SW480 (cell line): ENCODE data around the gene GPR153.
A peak's percentile ranks its signal among the peaks of the same experiment; 100 is the strongest.
"Not testable (repeated sequence)": the region's sequence is repeated elsewhere in the genome, so short reads cannot be mapped to it uniquely, and the experiment has no call there.

Experiments
- DNase-seq: peaks from one replicate; pipeline ENCODE4 v3.0.0-alpha.2; 2016; ENCODE audit warnings: low spot score

The GPR153 gene

GRCh38 chr1:6260961-6261614 is at the start of gene GPR153:
GPR153 (minus strand) TSS chr1:6261098; CDS start chr1:6254905, 6,193 bp downstream.
- DNase-seq = peak; percentile 49

GRCh38 chr1:6310116-6310848 is 49.4 kb upstream of the GPR153 start:
- no peak for DNase-seq

- no peak for DNase-seq
Observed at GRCh38 chr1:6309564-6309963, 48.7 kb upstream of the GPR153 start.

GRCh38 chr1:6308449-6308848 is 47.6 kb upstream of the GPR153 start:
- no peak for DNase-seq

GRCh38 chr1:6307682-6308081 is 46.8 kb upstream of the GPR153 start:
- DNase-seq = not testable (repeated sequence)

GRCh38 chr1:6307099-6307498 is 46.2 kb upstream of the GPR153 start:
- no peak for DNase-seq

GRCh38 chr1:6303397-6304012 is 42.6 kb upstream of the GPR153 start:
- no peak for DNase-seq

GRCh38 chr1:6302568-6302967 is 41.7 kb upstream of the GPR153 start:
- DNase-seq = no peak

- no peak for DNase-seq
Observed at GRCh38 chr1:6301526-6301925, 40.6 kb upstream of the GPR153 start.

- DNase-seq = no peak
Observed at GRCh38 chr1:6300342-6301048, 39.6 kb upstream of the GPR153 start.

GRCh38 chr1:6299557-6300165 is 38.8 kb upstream of the GPR153 start:
- DNase-seq = no peak

GRCh38 chr1:6298940-6299465 is 38.1 kb upstream of the GPR153 start:
- no peak for DNase-seq

- DNase-seq = no peak
Observed at GRCh38 chr1:6298530-6298929, 37.6 kb upstream of the GPR153 start.

- DNase-seq = no peak
Observed at GRCh38 chr1:6295910-6296309, 35.0 kb upstream of the GPR153 start.

- DNase-seq = no peak
Observed at GRCh38 chr1:6294890-6295556, 34.1 kb upstream of the GPR153 start.

- no peak for DNase-seq
Observed at GRCh38 chr1:6294080-6294889, 33.4 kb upstream of the GPR153 start.

GRCh38 chr1:6292102-6292501 is 31.2 kb upstream of the GPR153 start:
- DNase-seq = no peak

- DNase-seq = no peak
Observed at GRCh38 chr1:6288665-6289064, 27.8 kb upstream of the GPR153 start.

GRCh38 chr1:6288026-6288425 is 27.1 kb upstream of the GPR153 start:
- no peak for DNase-seq

- DNase-seq = no peak
Observed at GRCh38 chr1:6287431-6287886, 26.6 kb upstream of the GPR153 start.
